GM23338 (cell line): Measurements from ENCODE around the gene COA1. TPM values are rescaled to one million over a fixed set of nuclear protein-coding genes. Genes with fewer than 3 reads are reported as not detected.

Experiments
- ATAC-seq: fragments of 200-7000 bp; cut with Tn5 transposase; 3 replicates; pipeline ENCODE4 v1.9.1; 2020
- DNase-seq: peaks from one replicate; pipeline ENCODE4 v3.0.0-alpha.2; 2015; ENCODE audit warnings: low spot score
- H2AFZ ChIP-seq: fragments of 200-600 bp; sonication (generic); 2 replicates; pipeline ENCODE4 v1.8.0; 2016; ENCODE audit warnings: antibody characterized with exemption, mild to moderate bottlenecking, moderate library complexity
- H3F3A ChIP-seq: fragments of 200-600 bp; sonication (generic); replicated peaks from 2 replicates; pipeline ENCODE4 v1.8.0; 2017; ENCODE audit warnings: antibody characterized with exemption, mixed run types, low read depth
- H3K27ac ChIP-seq: fragments of 200-600 bp; sonication (generic); 2 replicates; pipeline ENCODE4 v1.6.1; 2016; ENCODE audit warnings: low read depth
- H3K27me3 ChIP-seq: fragments of 200-600 bp; sonication (generic); 2 replicates; pipeline ENCODE4 v1.8.0; 2016; ENCODE audit warnings: mild to moderate bottlenecking, mixed run types, moderate library complexity; ENCODE audit not compliant: insufficient read depth
- H3K36me3 ChIP-seq: fragments of 200-600 bp; sonication (generic); 2 replicates; pipeline ENCODE4 v1.8.0; 2016; ENCODE audit warnings: mild to moderate bottlenecking; ENCODE audit not compliant: insufficient read depth
- H3K4me1 ChIP-seq: fragments of 200-600 bp; sonication (generic); 2 replicates; pipeline ENCODE4 v1.8.0; 2016; ENCODE audit warnings: mild to moderate bottlenecking, moderate library complexity; ENCODE audit not compliant: insufficient read depth
- H3K4me2 ChIP-seq: fragments of 200-600 bp; sonication (generic); 2 replicates; pipeline ENCODE4 v1.7.1; 2017; ENCODE audit warnings: mixed run types
- H3K4me3 ChIP-seq: fragments of 200-600 bp; sonication (generic); 2 replicates; pipeline ENCODE4 v1.6.1; 2016; ENCODE audit warnings: mixed run types
- H3K79me2 ChIP-seq: fragments of 200-600 bp; sonication (generic); replicated peaks from 2 replicates; pipeline ENCODE4 v1.8.0; 2017; ENCODE audit warnings: mild to moderate bottlenecking; ENCODE audit not compliant: insufficient read depth
- H3K9me2 ChIP-seq: fragments of 200-600 bp; sonication (generic); 2 replicates; pipeline ENCODE4 v1.8.0; 2017; ENCODE audit not compliant: insufficient read depth
- H4K20me1 ChIP-seq: fragments of 200-600 bp; sonication (generic); replicated peaks from 2 replicates; pipeline ENCODE4 v1.8.0; 2017; ENCODE audit warnings: mild to moderate bottlenecking; ENCODE audit not compliant: insufficient read depth
- H3K27ac Mint-ChIP-seq: 2 replicates; pipeline ENCODE4 v1.8.0; 2020; ENCODE audit warnings: inconsistent platforms, mild to moderate bottlenecking, moderate library complexity, mixed read lengths
- H3K27me3 Mint-ChIP-seq: 3 replicates; pipeline ENCODE4 v1.8.0; 2022; ENCODE audit warnings: low read depth, mild to moderate bottlenecking, moderate library complexity, mixed read lengths, inconsistent platforms; ENCODE audit not compliant: insufficient read depth, poor library complexity
- H3K36me3 Mint-ChIP-seq: 3 replicates; pipeline ENCODE4 v1.8.0; 2021; ENCODE audit warnings: low read depth, mild to moderate bottlenecking, inconsistent platforms, moderate library complexity, mixed read lengths
- H3K4me1 Mint-ChIP-seq: 3 replicates; pipeline ENCODE4 v1.8.0; 2020; ENCODE audit warnings: mild to moderate bottlenecking, inconsistent platforms, mixed read lengths
- H3K4me3 Mint-ChIP-seq: 3 replicates; pipeline ENCODE4 v1.8.0; 2021; ENCODE audit warnings: moderate library complexity, mild to moderate bottlenecking, inconsistent platforms, mixed read lengths
- H3K9me3 Mint-ChIP-seq: 3 replicates; pipeline ENCODE4 v1.8.0; 2020; ENCODE audit warnings: moderate library complexity, mild to moderate bottlenecking, inconsistent platforms, mixed read lengths
- CREB1 ChIP-seq: fragments of 250-450 bp; sonication (Bioruptor Pico); IDR thresholded peaks from 2 replicates; pipeline ENCODE4 v1.5.0; 2020; ENCODE audit warnings: low read depth, mild to moderate bottlenecking, moderate library complexity
- ETS1 ChIP-seq: IDR thresholded peaks from 2 replicates; pipeline ENCODE4 v1.6.1; 2016; ENCODE audit warnings: antibody characterized with exemption
- EZH2 ChIP-seq: fragments of 200-600 bp; sonication (generic); IDR thresholded peaks from one replicate; pipeline ENCODE4 v1.8.0; 2017; ENCODE audit warnings: antibody characterized with exemption, mild to moderate bottlenecking, low read depth; ENCODE audit not compliant: unreplicated experiment
- EZH2phosphoT487 ChIP-seq: fragments of 200-600 bp; sonication (generic); IDR thresholded peaks from one replicate; pipeline ENCODE4 v1.8.1; 2018; ENCODE audit warnings: antibody characterized with exemption; ENCODE audit not compliant: unreplicated experiment
- JUNB ChIP-seq: IDR thresholded peaks from one replicate; pipeline ENCODE4 v1.6.1; 2016; ENCODE audit warnings: antibody characterized with exemption; ENCODE audit not compliant: unreplicated experiment
- NANOG ChIP-seq: IDR thresholded peaks from 2 replicates; pipeline ENCODE4 v1.6.1; 2016; ENCODE audit warnings: antibody characterized with exemption, borderline replicate concordance
- POLR2AphosphoS5 ChIP-seq: IDR thresholded peaks from 2 replicates; pipeline ENCODE4 v1.6.1; 2016; ENCODE audit warnings: antibody characterized with exemption, low read depth
- STAT1 ChIP-seq: IDR thresholded peaks from one replicate; pipeline ENCODE4 v1.6.1; 2016; ENCODE audit warnings: antibody characterized with exemption; ENCODE audit not compliant: unreplicated experiment
- ZNF114 ChIP-seq: fragments of 250-450 bp; sonication (Bioruptor Pico); IDR thresholded peaks from 2 replicates; pipeline ENCODE4 v1.5.0; 2020; ENCODE audit warnings: mild to moderate bottlenecking, moderate library complexity
- ZNF331 ChIP-seq: fragments of 250-450 bp; sonication (Bioruptor Pico); IDR thresholded peaks from 2 replicates; pipeline ENCODE4 v1.5.0; 2020; ENCODE audit warnings: low read depth, mild to moderate bottlenecking, moderate library complexity
- polyA plus RNA-seq: library from polyadenylated mRNA; unstranded; fragments of >200 nt; fragmentation: Nextera tagmentation; extraction: Ambion mirVana; gene quantifications from 2 replicates; pipeline ENCODE4 v1.2.1, GENCODE V29; 2016
- total RNA-seq: library from RNA; depleted of rRNA; stranded (reverse); fragments of >200 nt; shearing (Covaris generic); gene quantifications from 2 replicates; pipeline ENCODE4 v1.2.3, GENCODE V29; 2014
- TF ChIP-seq, protein P1 (sequence below): fragments of 250-450 bp; sonication (Bioruptor Pico); IDR thresholded peaks from 2 replicates; pipeline ENCODE4 v1.5.0; 2020; ENCODE audit warnings: mild to moderate bottlenecking, moderate library complexity
- TF ChIP-seq, protein P2 (sequence below): IDR thresholded peaks from one replicate; pipeline ENCODE4 v1.6.1; 2018; ENCODE audit warnings: antibody characterized with exemption; ENCODE audit not compliant: unreplicated experiment
- TF ChIP-seq, protein P3 (sequence below), 2 experiments: fragments of 200-600 bp in 1 of 2; sonication (generic) in 1 of 2; conservative IDR thresholded peaks; 2 replicates each; pipeline versions ENCODE4 v1.5.1 to v1.6.1; 2016 to 2017; ENCODE audit warnings: antibody characterized with exemption in 2 of 2, low read depth in 2 of 2, mild to moderate bottlenecking in 2 of 2, moderate library complexity in 1 of 2

COA1 gene
- total and polyA plus RNA-seq, 2 experiments from 2014 or later: 156 to 158 TPM

- Histone ChIP-seq H3K9me2 (no peaks in the 10 kb centered on the region), H3K4me3 (no peak overlapping the region), H3K4me1 (peaks cover 52% of the 10 kb centered on the region), H3K27me3 (no peaks in the 10 kb centered on the region), H3K4me2 (no peak overlapping the region), H3F3A (no peaks in the 10 kb centered on the region), H3K36me3 (no peaks in the 10 kb centered on the region), H4K20me1 (no peaks in the 10 kb centered on the region), H3K27ac (no peak overlapping the region), H3K79me2 (peaks cover 92% of the 10 kb centered on the region), H2AFZ (no peak overlapping the region)
- peaks cover 3% of the 10 kb centered on the region for H3K27me3 Mint-ChIP-seq
- no peak overlapping the region for H3K27ac Mint-ChIP-seq
- ATAC-seq (no peak), DNase-seq (no peak)
- H3K4me3 Mint-ChIP-seq: no peak overlapping the region
- H3K9me3 Mint-ChIP-seq: peaks cover 20% of the 10 kb centered on the region; the same call in 2 of the 3 replicates
- TF ChIP-seq EZH2phosphoT487 (no peak), EZH2 (no peak), POLR2AphosphoS5 (no peak), NANOG (no peak), ZNF114 (CRISPR knock-in tag) (no peak), ETS1 (no peak), ZNF331 (no peak), JUNB (no peak), CREB1 (CRISPR knock-in tag) (no peak), STAT1 (no peak)
- TF ChIP-seq, protein P1, sequence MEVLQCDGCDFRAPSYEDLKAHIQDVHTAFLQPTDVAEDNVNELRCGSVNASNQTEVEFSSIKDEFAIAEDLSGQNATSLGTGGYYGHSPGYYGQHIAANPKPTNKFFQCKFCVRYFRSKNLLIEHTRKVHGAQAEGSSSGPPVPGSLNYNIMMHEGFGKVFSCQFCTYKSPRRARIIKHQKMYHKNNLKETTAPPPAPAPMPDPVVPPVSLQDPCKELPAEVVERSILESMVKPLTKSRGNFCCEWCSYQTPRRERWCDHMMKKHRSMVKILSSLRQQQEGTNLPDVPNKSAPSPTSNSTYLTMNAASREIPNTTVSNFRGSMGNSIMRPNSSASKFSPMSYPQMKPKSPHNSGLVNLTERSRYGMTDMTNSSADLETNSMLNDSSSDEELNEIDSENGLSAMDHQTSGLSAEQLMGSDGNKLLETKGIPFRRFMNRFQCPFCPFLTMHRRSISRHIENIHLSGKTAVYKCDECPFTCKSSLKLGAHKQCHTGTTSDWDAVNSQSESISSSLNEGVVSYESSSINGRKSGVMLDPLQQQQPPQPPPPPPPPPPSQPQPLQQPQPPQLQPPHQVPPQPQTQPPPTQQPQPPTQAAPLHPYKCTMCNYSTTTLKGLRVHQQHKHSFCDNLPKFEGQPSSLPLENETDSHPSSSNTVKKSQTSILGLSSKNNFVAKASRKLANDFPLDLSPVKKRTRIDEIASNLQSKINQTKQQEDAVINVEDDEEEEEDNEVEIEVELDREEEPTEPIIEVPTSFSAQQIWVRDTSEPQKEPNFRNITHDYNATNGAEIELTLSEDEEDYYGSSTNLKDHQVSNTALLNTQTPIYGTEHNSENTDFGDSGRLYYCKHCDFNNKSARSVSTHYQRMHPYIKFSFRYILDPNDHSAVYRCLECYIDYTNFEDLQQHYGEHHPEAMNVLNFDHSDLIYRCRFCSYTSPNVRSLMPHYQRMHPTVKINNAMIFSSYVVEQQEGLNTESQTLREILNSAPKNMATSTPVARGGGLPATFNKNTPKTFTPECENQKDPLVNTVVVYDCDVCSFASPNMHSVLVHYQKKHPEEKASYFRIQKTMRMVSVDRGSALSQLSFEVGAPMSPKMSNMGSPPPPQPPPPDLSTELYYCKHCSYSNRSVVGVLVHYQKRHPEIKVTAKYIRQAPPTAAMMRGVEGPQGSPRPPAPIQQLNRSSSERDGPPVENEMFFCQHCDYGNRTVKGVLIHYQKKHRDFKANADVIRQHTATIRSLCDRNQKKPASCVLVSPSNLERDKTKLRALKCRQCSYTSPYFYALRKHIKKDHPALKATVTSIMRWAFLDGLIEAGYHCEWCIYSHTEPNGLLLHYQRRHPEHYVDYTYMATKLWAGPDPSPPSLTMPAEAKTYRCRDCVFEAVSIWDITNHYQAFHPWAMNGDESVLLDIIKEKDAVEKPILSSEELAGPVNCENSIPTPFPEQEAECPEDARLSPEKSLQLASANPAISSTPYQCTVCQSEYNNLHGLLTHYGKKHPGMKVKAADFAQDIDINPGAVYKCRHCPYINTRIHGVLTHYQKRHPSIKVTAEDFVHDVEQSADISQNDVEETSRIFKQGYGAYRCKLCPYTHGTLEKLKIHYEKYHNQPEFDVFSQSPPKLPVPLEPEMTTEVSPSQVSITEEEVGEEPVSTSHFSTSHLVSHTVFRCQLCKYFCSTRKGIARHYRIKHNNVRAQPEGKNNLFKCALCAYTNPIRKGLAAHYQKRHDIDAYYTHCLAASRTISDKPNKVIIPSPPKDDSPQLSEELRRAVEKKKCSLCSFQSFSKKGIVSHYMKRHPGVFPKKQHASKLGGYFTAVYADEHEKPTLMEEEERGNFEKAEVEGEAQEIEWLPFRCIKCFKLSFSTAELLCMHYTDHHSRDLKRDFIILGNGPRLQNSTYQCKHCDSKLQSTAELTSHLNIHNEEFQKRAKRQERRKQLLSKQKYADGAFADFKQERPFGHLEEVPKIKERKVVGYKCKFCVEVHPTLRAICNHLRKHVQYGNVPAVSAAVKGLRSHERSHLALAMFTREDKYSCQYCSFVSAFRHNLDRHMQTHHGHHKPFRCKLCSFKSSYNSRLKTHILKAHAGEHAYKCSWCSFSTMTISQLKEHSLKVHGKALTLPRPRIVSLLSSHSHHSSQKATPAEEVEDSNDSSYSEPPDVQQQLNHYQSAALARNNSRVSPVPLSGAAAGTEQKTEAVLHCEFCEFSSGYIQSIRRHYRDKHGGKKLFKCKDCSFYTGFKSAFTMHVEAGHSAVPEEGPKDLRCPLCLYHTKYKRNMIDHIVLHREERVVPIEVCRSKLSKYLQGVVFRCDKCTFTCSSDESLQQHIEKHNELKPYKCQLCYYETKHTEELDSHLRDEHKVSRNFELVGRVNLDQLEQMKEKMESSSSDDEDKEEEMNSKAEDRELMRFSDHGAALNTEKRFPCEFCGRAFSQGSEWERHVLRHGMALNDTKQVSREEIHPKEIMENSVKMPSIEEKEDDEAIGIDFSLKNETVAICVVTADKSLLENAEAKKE: no peak
- TF ChIP-seq, protein P2, sequence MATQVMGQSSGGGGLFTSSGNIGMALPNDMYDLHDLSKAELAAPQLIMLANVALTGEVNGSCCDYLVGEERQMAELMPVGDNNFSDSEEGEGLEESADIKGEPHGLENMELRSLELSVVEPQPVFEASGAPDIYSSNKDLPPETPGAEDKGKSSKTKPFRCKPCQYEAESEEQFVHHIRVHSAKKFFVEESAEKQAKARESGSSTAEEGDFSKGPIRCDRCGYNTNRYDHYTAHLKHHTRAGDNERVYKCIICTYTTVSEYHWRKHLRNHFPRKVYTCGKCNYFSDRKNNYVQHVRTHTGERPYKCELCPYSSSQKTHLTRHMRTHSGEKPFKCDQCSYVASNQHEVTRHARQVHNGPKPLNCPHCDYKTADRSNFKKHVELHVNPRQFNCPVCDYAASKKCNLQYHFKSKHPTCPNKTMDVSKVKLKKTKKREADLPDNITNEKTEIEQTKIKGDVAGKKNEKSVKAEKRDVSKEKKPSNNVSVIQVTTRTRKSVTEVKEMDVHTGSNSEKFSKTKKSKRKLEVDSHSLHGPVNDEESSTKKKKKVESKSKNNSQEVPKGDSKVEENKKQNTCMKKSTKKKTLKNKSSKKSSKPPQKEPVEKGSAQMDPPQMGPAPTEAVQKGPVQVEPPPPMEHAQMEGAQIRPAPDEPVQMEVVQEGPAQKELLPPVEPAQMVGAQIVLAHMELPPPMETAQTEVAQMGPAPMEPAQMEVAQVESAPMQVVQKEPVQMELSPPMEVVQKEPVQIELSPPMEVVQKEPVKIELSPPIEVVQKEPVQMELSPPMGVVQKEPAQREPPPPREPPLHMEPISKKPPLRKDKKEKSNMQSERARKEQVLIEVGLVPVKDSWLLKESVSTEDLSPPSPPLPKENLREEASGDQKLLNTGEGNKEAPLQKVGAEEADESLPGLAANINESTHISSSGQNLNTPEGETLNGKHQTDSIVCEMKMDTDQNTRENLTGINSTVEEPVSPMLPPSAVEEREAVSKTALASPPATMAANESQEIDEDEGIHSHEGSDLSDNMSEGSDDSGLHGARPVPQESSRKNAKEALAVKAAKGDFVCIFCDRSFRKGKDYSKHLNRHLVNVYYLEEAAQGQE: no peak
- TF ChIP-seq, protein P3, sequence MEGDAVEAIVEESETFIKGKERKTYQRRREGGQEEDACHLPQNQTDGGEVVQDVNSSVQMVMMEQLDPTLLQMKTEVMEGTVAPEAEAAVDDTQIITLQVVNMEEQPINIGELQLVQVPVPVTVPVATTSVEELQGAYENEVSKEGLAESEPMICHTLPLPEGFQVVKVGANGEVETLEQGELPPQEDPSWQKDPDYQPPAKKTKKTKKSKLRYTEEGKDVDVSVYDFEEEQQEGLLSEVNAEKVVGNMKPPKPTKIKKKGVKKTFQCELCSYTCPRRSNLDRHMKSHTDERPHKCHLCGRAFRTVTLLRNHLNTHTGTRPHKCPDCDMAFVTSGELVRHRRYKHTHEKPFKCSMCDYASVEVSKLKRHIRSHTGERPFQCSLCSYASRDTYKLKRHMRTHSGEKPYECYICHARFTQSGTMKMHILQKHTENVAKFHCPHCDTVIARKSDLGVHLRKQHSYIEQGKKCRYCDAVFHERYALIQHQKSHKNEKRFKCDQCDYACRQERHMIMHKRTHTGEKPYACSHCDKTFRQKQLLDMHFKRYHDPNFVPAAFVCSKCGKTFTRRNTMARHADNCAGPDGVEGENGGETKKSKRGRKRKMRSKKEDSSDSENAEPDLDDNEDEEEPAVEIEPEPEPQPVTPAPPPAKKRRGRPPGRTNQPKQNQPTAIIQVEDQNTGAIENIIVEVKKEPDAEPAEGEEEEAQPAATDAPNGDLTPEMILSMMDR (conservative IDR thresholded peaks at IDR 0.05; ENCODE audit: low read depth in 2 of 2): no peak
- peaks cover 56% of the 10 kb centered on the region for H3K36me3 Mint-ChIP-seq
- peaks cover 28% of the 10 kb centered on the region for H3K4me1 Mint-ChIP-seq
Observed at GRCh38 chr7:43664681-43665080, 64.6 kb downstream of the COA1 start.
